HEK293 (cell line): Measurements from ENCODE around the gene FOXC2.

Experiments used
- CTCF ChIA-PET: fragments of 350-600 bp; formaldehyde crosslinking; extraction: SDS; loops from one replicate; lab custom pipeline; 2021; ENCODE audit warnings: antibody characterized with exemption; lab: Yijun Ruan, JAX
- POLR2A ChIA-PET: fragments of 300-600 bp; formaldehyde crosslinking; extraction: SDS; loops from one replicate; lab custom pipeline; 2020; ENCODE audit warnings: antibody characterized with exemption, inconsistent platforms; lab: Yijun Ruan, JAX
- H3K27ac ChIP-seq: fragments of 200-500 bp; sonication (Bioruptor generic); 2 replicates; pipeline ENCODE4 v1.5.1; 2014; ENCODE audit warnings: low read depth, low read length, control low read depth, inconsistent platforms; ENCODE audit errors: extremely low read depth
- H3K36me3 ChIP-seq, 2 experiments: fragments of 200-500 bp in 1 of 2; sonication (Bioruptor generic) in 1 of 2; 1 replicate in 1 of 2; 2 replicates in 1 of 2; pipeline ENCODE4 v1.5.1; 2014 to 2017; ENCODE audit warnings: inconsistent platforms in 2 of 2, low read length in 2 of 2; ENCODE audit not compliant: control insufficient read depth in 2 of 2, insufficient read depth in 1 of 2
- H3K4me1 ChIP-seq: fragments of 200-500 bp; sonication (Bioruptor generic); 2 replicates; pipeline ENCODE4 v1.5.1; 2014; ENCODE audit warnings: mild to moderate bottlenecking, low read length, inconsistent platforms; ENCODE audit not compliant: control insufficient read depth, insufficient read depth
- H3K4me3 ChIP-seq: 2 replicates; pipeline ENCODE4 v1.5.1; 2011; ENCODE audit warnings: low read depth, mild to moderate bottlenecking, control low read depth, low read length, moderate library complexity
- H3K9me3 ChIP-seq: fragments of 200-500 bp; sonication (Bioruptor generic); 2 replicates; pipeline ENCODE4 v1.5.1; 2014; ENCODE audit warnings: low read depth, low read length, inconsistent platforms; ENCODE audit not compliant: control insufficient read depth, insufficient read depth
- BCL6B ChIP-seq: fragments of 450-650 bp; formaldehyde crosslinking; IDR thresholded peaks from 2 replicates; pipeline ENCODE4 v1.5.1; 2017; ENCODE audit warnings: missing biosample characterization, missing genetic modification characterization
- GLIS1 ChIP-seq: fragments of 450-650 bp; formaldehyde crosslinking; IDR thresholded peaks from 2 replicates; pipeline ENCODE4 v1.5.1; 2016; ENCODE audit warnings: missing biosample characterization, missing genetic modification characterization
- ZFP3 ChIP-seq: fragments of 450-650 bp; formaldehyde crosslinking; IDR thresholded peaks from 2 replicates; pipeline ENCODE4 v1.5.1; 2016; ENCODE audit warnings: low read depth, missing biosample characterization, missing genetic modification characterization
- ZNF184 ChIP-seq: fragments of 450-650 bp; IDR thresholded peaks from 2 replicates; pipeline ENCODE4 v1.5.1; 2018; ENCODE audit warnings: missing biosample characterization, mild to moderate bottlenecking, missing genetic modification characterization
- ZNF324 ChIP-seq: fragments of 450-650 bp; formaldehyde crosslinking; IDR thresholded peaks from 2 replicates; pipeline ENCODE4 v1.5.1; 2016; ENCODE audit warnings: missing biosample characterization, missing genetic modification characterization
- ZNF335 ChIP-seq: fragments of 450-650 bp; formaldehyde crosslinking; conservative IDR thresholded peaks from 2 replicates; pipeline ENCODE4 v1.5.1; 2016; ENCODE audit warnings: missing biosample characterization, missing genetic modification characterization
- ZNF560 ChIP-seq: fragments of 450-650 bp; formaldehyde crosslinking; IDR thresholded peaks from 2 replicates; pipeline ENCODE4 v1.5.1; 2017; ENCODE audit warnings: missing biosample characterization, missing genetic modification characterization, borderline replicate concordance
- ZNF600 ChIP-seq: fragments of 450-650 bp; formaldehyde crosslinking; IDR thresholded peaks from 2 replicates; pipeline ENCODE4 v1.5.1; 2016; ENCODE audit warnings: missing biosample characterization, missing genetic modification characterization
- ZNF664 ChIP-seq: fragments of 450-650 bp; formaldehyde crosslinking; IDR thresholded peaks from 2 replicates; pipeline ENCODE4 v1.5.1; 2016; ENCODE audit warnings: missing biosample characterization, missing genetic modification characterization
- ZXDB ChIP-seq: fragments of 450-650 bp; formaldehyde crosslinking; IDR thresholded peaks from 2 replicates; pipeline ENCODE4 v1.5.1; 2016; ENCODE audit warnings: missing biosample characterization, missing genetic modification characterization

FOXC2 gene

GRCh38 chr16:86618431-86619238 lies 52.0 kb downstream of the FOXC2 start:
- TF ChIP-seq ZFP3 (tag by site-specific recombination) = no peak
- TF ChIP-seq ZNF560 (tag by site-specific recombination) = no peak
- no peak for TF ChIP-seq ZNF600 (tag by site-specific recombination)
- no peak for TF ChIP-seq GLIS1 (tag by site-specific recombination)
- no peak for TF ChIP-seq ZNF664 (tag by site-specific recombination)
- TF ChIP-seq ZNF184 (tag by site-specific recombination) = no peak
- no peak for TF ChIP-seq ZNF324 (tag by site-specific recombination)
- no peak for TF ChIP-seq ZXDB (tag by site-specific recombination)
- no peak for TF ChIP-seq BCL6B
- no peak for TF ChIP-seq ZNF335 (tag by site-specific recombination)
- Histone ChIP-seq H3K9me3 (no peaks in the 10 kb centered on the region), H3K27ac (no peak overlapping the region), H3K4me3 (no peak overlapping the region), H3K36me3 (no peaks in the 10 kb centered on the region), H3K4me1 (no peaks in the 10 kb centered on the region)
- CTCF ChIA-PET = no interaction called here
- POLR2A ChIA-PET = no interaction called here
